ENCODE measurements around the gene MMP20.

Gene MMP20

DNA sequence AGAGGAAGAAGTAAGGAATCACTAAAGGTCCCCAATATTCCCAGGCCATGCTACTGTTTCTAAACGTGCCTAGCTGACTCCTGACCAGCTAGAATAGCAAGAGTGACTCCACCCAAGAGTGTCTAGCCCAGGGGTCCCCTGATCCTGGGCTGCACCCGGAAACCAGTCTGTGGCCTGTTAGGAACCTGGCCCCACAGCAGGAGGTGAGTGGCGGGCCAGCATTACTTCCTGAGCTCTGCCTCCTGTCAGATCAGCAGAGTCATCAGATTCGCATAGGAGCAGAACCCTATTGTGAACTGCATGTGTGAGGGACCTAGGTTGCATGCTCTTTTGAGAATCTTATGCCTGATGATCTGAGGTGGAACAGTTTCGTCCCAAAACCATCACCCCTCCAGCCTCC lies 2.0 kb downstream of the MMP20 start:
- no peak for DNase-seq (ENCODE audit: low read depth)

DNA sequence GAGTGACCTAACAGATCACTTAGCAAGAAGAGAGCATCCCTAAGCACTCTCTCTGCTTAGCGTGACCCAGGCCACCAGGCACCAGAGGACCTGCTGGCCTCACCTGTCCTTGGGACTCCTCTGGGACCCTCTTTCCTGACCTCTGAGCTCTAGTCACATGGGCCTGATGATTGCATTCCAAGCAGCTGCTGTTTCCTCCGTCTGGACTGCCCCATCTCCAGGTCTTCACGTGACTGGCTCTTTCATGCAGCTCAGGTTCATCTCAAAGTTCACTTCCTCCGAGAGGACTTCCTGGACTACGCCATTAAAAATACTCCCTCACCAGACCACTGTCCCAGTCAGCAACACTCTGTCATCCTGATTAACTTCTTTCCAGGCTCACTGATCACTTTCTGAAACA lies 2.9 kb downstream of the MMP20 start:
- DNase-seq (ENCODE audit: low read depth): no peak

DNA sequence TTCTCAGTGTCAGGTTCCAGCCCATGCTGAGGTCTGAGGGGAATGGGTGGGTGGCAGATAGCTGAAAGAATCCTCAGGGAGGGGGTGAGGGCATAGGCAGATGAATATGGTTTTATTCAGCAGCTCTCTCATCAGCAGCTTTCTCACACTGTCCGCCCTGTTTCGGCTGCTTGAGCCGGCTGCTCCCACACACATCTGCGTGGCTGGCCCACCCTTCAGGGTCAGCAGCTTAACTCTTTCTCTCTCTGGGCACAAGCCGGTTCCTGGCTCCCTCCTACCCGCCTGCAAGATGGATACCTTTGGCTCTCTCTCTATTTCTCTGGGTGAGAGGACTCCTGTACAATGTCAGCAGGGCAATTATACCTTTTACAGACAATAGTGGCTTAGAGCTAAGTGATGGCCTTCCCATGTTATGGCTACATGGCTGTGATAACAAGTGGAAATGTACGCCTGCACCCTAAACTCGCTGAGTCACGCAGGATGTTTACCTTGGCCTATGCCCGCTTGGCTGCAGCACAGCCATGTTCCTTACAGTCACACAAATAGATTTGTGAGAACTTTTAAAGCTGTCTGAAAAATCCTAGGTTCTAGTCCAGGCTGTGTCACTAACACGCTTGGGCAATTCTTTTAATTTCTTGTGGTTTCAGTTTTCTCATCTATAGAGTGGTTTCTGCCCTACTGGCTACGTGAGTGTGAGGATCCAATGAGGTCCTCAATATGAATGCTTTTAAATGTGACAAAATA lies 4.1 kb downstream of the MMP20 start:
- DNase-seq (ENCODE audit: low read depth): no peak

DNA sequence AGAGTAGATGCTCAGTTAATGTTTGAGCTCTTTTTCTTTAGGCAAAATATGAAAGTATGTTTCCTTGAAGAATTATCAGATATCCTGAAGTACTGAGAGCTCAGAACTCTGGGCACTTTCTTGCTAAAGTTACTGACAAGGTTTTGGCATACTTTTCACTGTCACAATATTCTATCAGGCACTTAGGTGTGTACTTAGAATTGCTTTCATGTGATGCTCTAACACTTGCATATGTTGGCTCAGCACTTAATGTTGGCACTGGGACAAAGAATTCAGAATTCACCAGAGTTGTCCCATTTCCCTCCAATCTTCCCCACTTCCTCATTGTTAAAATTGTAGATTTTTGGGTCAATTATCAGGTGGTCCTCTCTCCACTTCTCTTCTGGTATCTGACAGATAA lies 5.0 kb downstream of the MMP20 start:
- no peak for DNase-seq (ENCODE audit: low read depth)

DNA sequence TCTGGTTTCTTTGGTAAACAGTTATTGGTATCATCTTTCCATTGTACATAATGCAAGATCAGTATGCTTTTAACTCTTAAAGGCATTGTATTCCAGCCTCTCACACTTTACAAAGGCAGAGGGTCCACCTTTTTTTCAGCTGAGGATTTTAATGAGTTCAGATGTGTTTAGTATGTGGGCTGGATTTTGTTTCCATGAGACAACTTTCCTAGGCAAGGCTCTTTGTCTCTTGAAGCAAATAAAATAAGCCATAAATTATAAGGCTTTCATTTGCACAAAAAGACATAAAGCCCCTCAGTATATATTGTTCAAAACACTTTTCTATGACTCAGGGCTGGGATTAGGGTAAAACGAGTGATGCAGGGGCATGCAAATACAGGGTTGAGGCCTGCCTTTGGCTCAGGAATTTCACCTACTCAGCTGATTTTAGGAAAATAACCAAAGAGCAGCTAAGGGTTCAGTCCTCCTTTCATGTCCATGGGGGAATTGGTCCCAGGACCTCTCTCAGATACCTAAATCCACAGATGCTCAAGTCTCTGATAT lies 7.6 kb downstream of the MMP20 start:
- DNase-seq (ENCODE audit: low read depth): no peak

DNA sequence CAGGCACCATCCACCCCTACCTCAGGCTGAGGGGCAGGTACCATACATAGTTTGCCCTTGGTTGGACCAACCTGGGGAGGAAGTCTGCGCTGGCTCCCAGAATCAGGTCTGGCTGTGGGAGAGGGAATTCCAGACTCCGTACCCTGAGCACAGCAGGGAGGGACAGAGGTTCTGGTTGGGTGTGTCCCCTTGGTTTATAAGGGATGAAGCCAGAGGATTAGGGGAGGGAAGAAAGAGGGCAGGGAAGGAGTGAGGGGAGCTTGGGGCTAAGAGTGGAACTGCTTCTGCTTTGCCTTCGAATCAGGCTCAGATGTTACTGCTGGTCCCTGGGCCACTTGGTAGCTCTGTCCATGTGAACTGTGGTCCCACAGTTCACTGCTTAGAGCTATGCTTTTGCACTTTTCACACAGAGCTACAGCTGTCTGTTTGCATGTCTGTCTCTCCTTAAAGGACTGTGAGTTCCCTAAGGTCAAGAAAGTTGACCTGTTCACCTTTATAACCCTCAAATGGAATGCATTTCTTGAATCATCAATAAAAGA lies 9.2 kb downstream of the MMP20 start:
- DNase-seq (ENCODE audit: low read depth): no peak

DNA sequence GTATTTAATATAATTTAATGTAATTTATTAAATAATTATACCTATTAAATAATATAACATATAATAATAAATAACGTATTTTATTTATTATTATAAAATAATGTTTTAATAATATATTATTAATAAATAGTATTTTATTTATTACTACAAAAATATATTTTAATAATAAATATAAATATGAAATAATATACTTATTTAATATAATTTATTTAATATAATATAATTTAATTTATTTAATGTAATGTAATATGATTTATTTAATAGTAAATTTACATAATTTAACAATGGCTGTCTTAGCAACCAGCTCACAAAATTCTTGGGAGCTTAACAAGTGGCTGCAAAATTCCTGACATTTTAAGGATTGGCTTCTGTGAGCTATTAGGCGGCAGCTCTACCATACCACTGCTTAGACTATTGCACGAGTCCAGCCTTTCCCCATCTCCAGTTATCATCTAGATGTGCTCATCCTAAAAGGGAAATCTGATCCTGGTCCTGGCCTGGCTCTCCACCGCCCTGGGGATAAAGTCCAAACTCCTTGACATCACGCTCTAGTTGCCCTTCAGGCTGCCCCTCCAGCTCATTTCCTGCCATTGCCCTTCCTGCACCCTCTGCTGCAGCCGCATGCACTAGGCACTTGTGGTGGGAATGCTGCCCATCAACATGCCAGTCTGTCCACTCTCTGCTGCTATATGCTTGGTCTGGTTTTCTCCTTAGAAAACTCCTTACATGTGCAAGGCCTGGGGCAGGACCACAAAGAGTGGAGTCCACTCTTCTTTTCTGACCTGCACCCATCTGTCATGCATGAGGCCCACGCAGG lies 9.8 kb downstream of the MMP20 start:
- no peak for DNase-seq (ENCODE audit: low read depth)

DNA sequence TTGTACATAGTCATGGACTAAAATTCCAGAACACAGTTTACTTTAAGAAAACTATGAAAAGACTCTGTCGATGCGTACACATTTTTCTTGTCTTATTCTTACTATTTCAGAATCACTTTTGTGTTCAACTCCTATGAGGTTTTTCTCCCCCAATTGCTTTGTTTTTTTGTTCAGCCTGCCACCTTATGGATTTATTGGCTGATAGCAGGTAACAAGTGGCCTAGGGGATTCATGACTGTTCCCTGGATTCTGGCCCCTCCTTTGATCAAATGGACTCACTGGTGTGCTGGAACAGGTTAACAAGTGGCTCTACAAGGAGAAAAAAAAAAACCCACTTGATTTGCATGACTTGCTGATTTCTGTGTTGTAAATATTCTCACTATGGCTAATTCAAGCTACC lies 10.6 kb downstream of the MMP20 start:
- no peak for DNase-seq (ENCODE audit: low read depth)

DNA sequence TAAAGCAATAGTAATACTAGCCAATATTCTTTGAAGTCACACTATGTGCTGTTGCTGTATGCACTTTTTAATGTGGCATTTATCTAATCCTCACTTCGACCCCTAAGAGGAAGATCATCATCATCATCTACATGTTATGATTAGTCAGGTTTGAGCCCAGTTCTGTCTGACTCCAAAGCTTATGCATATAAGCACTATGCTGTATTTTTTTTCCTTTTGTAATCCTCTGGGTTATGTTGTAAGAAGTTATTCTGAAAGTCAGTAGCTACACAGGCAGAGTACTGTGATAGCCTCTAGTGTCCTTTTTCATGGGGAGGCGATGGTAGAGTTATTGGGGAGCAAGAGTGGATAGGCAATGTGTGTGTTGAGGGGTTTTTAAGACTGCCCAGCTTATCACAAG lies 11.1 kb downstream of the MMP20 start:
- no peak for DNase-seq (ENCODE audit: low read depth)

DNA sequence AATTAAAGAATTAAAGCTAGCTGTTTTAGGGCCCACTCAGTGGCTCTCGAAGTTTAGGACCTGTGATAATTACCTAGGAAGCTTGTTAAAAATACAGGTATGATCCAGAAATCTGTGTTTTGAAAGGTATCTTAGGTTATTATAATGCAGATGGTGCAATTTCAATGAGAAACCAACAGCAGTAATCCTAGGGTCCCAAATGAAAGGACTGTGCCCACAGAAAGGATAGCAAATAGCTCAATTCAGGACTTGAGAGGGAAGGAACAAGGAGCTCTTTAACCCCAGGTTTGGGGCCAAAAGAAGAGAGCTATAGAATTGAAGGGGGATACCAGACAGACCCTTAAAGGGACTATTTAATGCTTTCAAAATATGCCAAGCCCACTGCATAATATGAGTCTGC lies 11.7 kb downstream of the MMP20 start:
- DNase-seq (ENCODE audit: low read depth): no peak

DNA sequence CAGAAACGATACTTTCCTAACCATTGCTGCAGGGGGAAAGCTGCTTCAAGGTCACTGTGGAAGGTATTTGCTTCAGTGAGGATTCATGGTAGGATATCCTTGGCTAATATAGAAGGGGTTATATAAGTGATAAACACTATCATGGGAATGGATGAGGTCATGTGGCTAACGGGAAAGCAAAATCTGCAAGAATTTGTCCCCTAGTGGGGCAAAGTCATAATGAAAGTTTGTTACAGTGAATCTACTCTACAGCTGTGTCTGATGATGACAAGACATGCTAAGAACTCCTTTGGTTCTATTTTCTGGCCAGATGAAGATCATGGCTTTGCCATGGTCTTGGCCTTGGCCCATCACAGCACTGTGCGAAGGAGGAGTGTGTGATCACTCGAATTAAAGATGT lies 13.8 kb downstream of the MMP20 start:
- DNase-seq (ENCODE audit: low read depth): no peak

DNA sequence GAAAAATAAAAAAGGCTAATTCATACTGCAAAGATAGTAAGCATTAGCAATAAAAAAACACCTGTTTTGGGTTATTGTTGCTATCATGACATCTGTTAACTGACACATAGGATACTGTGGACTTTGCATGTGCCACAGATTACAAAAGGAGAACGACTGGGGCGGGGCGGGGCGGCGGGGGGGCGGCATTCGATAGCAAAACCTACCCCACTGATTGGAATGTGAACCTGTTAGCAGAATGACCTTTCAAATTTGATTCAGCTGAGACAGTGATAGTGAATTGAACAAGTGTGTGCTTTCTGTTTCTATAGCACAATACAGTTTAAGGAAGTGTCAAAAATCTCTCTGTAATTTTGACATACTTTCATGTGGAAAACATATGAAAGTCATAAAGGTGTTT lies 14.9 kb downstream of the MMP20 start:
- DNase-seq (ENCODE audit: low read depth): no peak

DNA sequence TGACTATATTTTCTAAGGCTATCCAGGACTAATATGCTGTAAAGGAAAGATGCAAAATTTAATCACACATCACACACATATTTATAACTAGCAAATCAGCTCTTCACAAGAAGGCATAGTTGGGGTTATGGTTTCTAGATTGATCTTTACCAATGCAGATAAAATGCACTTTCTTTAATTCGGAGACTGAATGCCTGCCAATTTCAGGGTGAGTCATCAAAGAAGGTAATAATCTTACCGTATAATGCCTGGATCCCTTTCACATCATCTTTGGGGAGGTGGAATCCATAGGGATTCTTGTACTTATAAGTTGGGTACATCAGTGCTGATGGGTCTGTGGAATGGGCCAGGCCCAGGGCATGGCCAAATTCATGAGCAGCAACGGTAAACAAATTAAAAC lies 16.4 kb downstream of the MMP20 start:
- no peak for DNase-seq (ENCODE audit: low read depth)

DNA sequence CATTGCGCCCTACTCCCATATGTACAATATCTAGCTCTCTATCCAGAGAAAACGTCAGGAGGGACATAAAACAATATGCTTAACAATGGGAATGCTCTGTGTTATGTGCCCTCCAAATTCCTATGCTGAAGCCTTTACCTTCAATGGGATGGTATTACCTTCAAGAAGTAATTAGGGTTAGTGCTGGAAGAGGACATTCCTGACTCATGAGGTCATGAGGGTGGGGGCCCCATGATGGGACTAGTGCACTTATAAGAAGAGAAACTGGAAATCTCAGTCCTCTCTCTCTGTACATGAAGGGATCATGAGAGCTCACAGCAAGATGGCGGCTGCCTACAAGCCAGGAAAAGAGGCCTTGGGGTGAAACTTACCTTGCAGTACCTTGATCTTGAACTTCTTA lies 20.3 kb downstream of the MMP20 start:
- DNase-seq (ENCODE audit: low read depth): no peak

DNA sequence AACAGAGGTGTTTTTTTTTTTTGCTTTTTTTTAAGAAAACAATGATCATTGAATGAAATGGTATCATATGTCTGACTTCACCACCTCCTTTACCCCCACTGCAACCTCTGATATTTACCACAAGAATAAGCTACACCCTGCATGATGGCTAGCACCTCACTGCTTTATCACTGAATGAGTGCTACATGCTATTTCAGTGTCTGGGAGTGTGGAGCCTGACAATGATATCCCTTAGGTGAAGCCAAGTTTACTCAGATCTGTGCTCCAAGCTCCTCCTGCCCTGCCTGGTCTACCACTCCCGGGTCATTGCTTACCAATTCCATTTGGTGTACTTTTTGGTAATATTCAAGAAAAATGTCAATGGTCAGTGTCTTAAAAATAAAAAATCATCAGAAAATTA lies 21.1 kb downstream of the MMP20 start:
- DNase-seq (ENCODE audit: low read depth): no peak

DNA sequence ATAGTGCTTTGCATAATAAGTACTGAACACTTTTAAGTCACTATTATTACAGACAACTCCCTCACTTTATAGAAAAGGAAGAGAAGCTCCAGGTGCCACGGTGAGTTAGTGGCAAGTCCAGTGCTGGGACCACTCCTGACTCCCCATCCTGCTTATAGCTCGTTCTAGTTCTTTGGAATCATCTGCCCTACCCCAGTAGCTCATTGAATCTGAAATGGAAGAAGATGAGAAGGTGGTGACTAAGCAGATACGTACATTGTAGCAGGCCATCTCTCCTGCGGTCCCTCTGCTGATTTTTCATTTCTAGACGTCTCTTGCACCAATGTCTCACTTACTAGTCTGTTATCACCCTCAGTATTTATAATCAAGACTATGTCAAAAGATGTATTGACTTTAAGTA lies 21.6 kb downstream of the MMP20 start:
- no peak for DNase-seq (ENCODE audit: low read depth)

DNA sequence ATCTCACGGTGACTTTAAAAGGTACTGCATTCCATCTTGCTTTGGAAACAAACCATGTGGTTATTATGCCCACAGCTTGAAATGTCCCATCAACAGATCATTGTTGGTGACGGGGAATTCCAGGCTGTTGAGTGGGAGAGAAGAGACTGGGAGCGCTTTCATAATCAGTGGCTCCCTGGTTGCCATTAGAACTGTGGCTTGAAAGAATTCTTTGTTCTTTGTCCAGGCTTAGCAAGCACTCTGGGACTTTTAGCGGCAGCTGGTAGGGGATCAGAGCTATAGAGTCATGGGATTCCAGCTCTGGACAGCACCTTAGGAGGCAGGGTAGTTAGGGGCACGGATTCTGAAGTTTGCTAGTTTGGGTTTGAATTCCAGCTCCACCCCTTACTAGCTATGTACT lies 22.0 kb downstream of the MMP20 start:
- no peak for DNase-seq (ENCODE audit: low read depth)

DNA sequence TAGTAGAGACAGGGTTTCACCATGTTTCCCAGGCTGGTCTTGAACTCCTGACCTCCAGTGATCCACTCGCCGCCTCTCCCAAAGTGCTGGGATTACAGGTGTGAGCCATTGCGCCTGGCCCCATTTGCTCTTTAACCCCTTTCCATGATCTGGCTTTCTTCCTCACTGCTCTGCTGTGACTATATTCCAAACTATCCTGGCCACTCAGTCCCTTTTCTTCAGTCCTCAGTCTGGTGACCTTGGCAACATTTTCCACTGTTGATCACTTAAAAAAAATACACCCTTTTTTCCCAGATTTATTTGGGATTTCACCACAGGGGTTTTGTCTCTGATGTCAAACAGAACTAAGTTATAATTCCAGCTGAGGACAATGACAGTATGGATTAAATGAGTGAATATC lies 24.5 kb downstream of the MMP20 start:
- no peak for DNase-seq (ENCODE audit: low read depth)

DNA sequence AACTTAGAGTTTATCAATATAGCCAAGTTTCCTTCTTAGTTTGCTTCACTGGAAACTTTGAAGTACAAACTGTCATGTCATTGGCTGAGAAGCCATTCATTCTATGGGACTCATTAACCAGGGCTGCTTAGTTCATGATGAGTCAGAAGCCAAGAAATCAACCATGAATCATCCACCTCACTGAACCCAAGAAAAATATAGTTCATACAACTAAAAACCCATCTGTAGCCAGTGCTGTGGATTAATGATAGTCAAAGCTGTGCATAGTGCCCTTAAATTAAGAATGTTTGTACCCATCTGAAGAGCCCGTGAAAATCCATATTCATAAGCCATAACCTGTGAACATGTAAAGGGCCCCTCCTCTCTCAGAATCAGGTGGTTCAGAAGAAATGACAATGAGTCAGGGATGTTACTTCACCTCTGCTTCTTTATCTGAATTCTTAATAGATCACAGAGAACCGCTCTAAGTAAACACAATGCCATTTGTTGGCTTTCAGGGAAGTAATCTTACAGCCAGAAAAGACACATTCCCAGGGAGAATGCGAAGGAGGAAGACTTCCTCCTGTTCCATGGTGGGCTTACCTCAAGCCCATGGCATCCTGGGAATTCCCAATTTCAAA lies 25.4 kb downstream of the MMP20 start:
- no peak for DNase-seq (ENCODE audit: low read depth)

DNA sequence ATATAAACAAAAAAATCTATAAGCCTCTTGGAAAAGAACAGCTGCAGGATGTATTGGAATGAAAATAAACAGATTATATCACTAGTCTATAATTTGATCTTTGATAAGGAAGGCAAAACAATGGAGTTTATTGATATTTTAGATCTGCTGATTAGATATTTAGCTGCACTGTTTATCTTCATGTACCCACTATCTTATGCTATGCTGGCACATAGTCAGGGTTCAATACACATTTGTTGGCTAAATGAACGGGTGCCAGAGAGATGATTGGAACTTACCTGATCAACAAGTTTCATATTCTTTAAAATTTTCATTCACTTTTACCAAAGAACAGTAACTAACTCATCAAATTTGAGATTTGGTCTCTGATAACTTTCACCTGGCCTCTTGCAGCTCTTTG lies 26.9 kb downstream of the MMP20 start:
- no peak for DNase-seq (ENCODE audit: low read depth)

DNA sequence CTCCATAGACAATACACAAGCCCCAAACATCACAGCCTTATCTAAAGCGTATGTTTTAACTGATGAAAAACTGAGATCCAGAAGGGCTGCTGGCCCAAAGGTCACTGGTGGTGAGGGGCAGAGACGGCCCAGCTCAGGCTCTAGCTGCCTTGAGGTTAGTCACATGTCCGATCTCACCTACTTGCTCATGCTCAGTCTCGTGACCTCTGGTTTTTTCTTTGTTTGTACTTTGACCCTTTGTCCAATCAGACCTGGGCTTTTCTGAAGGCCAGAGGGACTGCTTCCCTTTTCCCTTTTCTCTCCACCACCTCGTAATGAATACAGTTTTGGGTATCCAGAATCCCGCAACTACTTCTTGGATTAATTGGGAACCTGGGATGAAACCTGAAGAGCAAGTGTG lies 28.6 kb downstream of the MMP20 start:
- DNase-seq (ENCODE audit: low read depth): no peak

DNA sequence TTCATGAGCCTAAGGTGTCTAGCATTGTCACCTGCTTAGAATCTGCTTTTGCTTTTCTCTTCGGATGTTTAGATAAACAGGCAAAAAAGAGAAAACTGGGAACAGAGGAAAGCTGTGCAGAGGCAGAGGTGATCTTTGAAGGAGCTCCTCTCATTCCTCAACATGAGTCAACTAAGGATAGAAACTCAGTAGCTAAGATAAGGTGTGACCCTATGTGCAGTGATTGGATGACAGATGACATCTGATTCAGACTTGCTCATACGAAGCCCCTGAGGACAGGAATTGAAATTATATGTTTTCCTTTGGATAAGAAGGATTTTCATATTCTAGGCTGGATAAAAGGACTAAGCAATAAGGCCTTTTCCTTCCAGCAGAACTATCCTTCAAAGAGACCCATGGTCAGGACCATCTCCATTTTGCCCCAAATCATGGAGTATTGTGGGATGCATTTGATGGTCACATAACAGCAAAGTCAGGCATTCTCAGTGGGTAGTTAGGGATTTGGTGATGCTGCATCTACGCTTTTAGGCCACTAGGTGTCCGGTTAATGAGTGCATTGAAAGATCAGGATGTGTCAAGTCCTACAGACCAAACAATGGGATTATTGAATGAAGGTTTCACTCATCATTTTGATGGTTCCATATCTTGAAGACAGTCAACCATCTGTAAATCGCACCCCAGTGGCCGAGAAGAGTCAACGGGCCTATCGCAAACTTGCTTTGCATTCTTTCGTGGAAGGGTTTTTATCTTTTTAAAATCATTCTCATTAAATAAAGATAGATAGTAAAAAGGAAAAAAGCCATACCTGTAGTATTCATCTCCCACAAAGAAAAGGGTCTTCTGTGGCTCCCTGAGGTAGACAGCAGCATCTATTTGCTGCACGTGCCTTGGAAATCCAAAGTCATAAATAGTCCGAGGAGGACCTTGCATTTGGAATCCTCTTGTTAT lies 32.2 kb downstream of the MMP20 start:
- no peak for DNase-seq (ENCODE audit: low read depth)

Measured in activated T-cell treated with anti-CD3 and anti-CD28 coated beads for 48 hours (primary cell).